KOPT-K1 (cell line): ENCODE data around the gene ODAD3.
"Not testable (repeated sequence)": the region's sequence is repeated elsewhere in the genome, so short reads cannot be mapped to it uniquely, and the experiment has no call there.

Experiments used
- H3K27ac ChIP-seq: fragments of 200-600 bp; sonication (generic); 2 replicates; pipeline ENCODE4 v1.5.1; 2016; ENCODE audit warnings: antibody characterized with exemption, mild to moderate bottlenecking, low read depth, low read length; ENCODE audit not compliant: poor library complexity, severe bottlenecking
- H3K36me3 ChIP-seq: fragments of 200-600 bp; sonication (generic); 2 replicates; pipeline ENCODE4 v1.5.1; 2017; ENCODE audit warnings: antibody characterized with exemption, mild to moderate bottlenecking, low read length, moderate library complexity; ENCODE audit not compliant: insufficient read depth
- H3K9me3 ChIP-seq: fragments of 200-600 bp; sonication (generic); 2 replicates; pipeline ENCODE4 v1.5.1; 2017; ENCODE audit warnings: antibody characterized with exemption, low read length, mild to moderate bottlenecking; ENCODE audit not compliant: insufficient read depth, poor library complexity, severe bottlenecking

The ODAD3 gene

GRCh38 chr19:11408591-11408990 is 26.3 kb downstream of the ODAD3 start:
- H3K36me3 ChIP-seq, result no peaks in the 10 kb centered on the region
- no peak overlapping the region for H3K27ac ChIP-seq
- H3K9me3 ChIP-seq, result no peaks in the 10 kb centered on the region

- H3K36me3 ChIP-seq, H3K9me3 ChIP-seq, H3K27ac ChIP-seq: not testable (repeated sequence)
These were observed 28.2 kb downstream of the ODAD3 start for GRCh38 chr19:11406703-11407236.

- H3K36me3 ChIP-seq, result no peaks in the 10 kb centered on the region
- H3K27ac ChIP-seq, result no peak overlapping the region
- no peaks in the 10 kb centered on the region for H3K9me3 ChIP-seq
These were observed 28.9 kb downstream of the ODAD3 start for GRCh38 chr19:11405846-11406643.

GRCh38 chr19:11404588-11405222 is 30.2 kb downstream of the ODAD3 start:
- Histone ChIP-seq H3K36me3 (no peaks in the 10 kb centered on the region), H3K9me3 (no peaks in the 10 kb centered on the region), H3K27ac (no peak overlapping the region)

GRCh38 chr19:11401808-11402543 is 32.9 kb downstream of the ODAD3 start:
- H3K36me3 ChIP-seq, result no peaks in the 10 kb centered on the region
- no peaks in the 10 kb centered on the region for H3K9me3 ChIP-seq
- H3K27ac ChIP-seq, result no peak overlapping the region

- H3K36me3 ChIP-seq, result no peaks in the 10 kb centered on the region
- H3K9me3 ChIP-seq, result no peaks in the 10 kb centered on the region
- H3K27ac ChIP-seq, result no peak overlapping the region
These were observed 34.1 kb downstream of the ODAD3 start for GRCh38 chr19:11400798-11401197.

GRCh38 chr19:11399667-11400066 is 35.3 kb downstream of the ODAD3 start:
- Histone ChIP-seq H3K36me3 (no peaks in the 10 kb centered on the region), H3K9me3 (no peaks in the 10 kb centered on the region), H3K27ac (no peak overlapping the region)

GRCh38 chr19:11397089-11397610 is 37.8 kb downstream of the ODAD3 start:
- no peaks in the 10 kb centered on the region for H3K9me3 ChIP-seq
- no peak overlapping the region for H3K27ac ChIP-seq
- H3K36me3 ChIP-seq, result no peaks in the 10 kb centered on the region

GRCh38 chr19:11390933-11391680 is 43.8 kb downstream of the ODAD3 start:
- Histone ChIP-seq H3K27ac (no peak overlapping the region), H3K36me3 (no peaks in the 10 kb centered on the region), H3K9me3 (no peaks in the 10 kb centered on the region)

- no peaks in the 10 kb centered on the region for H3K36me3 ChIP-seq
- no peak overlapping the region for H3K27ac ChIP-seq
These were observed 44.6 kb downstream of the ODAD3 start for GRCh38 chr19:11390359-11390758.

GRCh38 chr19:11387162-11388034 is 47.5 kb downstream of the ODAD3 start:
- Histone ChIP-seq H3K9me3 (no peaks in the 10 kb centered on the region), H3K36me3 (no peaks in the 10 kb centered on the region), H3K27ac (no peak overlapping the region)

More at GRCh38 chr19:11390359-11390758, 44.6 kb downstream of the ODAD3 start:
- no peaks in the 10 kb centered on the region for H3K9me3 ChIP-seq

- Histone ChIP-seq H3K9me3 (no peaks in the 10 kb centered on the region), H3K36me3 (no peaks in the 10 kb centered on the region), H3K27ac (no peak overlapping the region)
These were observed 50.2 kb downstream of the ODAD3 start for GRCh38 chr19:11384778-11385129.

GRCh38 chr19:11383706-11384048 is 51.2 kb downstream of the ODAD3 start:
- Histone ChIP-seq H3K27ac (no peak overlapping the region), H3K9me3 (no peaks in the 10 kb centered on the region), H3K36me3 (no peaks in the 10 kb centered on the region)
